ENCODE results near the gene SRRD.

GRCh38 chr22:26448941-26449340 is 34.7 kb upstream of the SRRD start:
- no peak for TF ChIP-seq POLR2A (IDR thresholded peaks at IDR 0.05)
- TF ChIP-seq, protein P1, sequence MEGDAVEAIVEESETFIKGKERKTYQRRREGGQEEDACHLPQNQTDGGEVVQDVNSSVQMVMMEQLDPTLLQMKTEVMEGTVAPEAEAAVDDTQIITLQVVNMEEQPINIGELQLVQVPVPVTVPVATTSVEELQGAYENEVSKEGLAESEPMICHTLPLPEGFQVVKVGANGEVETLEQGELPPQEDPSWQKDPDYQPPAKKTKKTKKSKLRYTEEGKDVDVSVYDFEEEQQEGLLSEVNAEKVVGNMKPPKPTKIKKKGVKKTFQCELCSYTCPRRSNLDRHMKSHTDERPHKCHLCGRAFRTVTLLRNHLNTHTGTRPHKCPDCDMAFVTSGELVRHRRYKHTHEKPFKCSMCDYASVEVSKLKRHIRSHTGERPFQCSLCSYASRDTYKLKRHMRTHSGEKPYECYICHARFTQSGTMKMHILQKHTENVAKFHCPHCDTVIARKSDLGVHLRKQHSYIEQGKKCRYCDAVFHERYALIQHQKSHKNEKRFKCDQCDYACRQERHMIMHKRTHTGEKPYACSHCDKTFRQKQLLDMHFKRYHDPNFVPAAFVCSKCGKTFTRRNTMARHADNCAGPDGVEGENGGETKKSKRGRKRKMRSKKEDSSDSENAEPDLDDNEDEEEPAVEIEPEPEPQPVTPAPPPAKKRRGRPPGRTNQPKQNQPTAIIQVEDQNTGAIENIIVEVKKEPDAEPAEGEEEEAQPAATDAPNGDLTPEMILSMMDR (IDR thresholded peaks at IDR 0.05) = no peak

Data from breast epithelium (tissue), 3 donors.